HepG2 (cell line): ENCODE results near the gene MKNK1. TPM values are rescaled to one million over a fixed set of nuclear protein-coding genes. Genes with fewer than 3 reads are reported as not detected.
A peak's percentile ranks its signal among the peaks of the same experiment; 100 is the strongest.

Source experiments
- AGO1 ChIP-seq: fragments of 200-400 bp; formaldehyde crosslinking; IDR thresholded peaks from 2 replicates; pipeline ENCODE4 v1.6.1; 2017; ENCODE audit warnings: mild to moderate bottlenecking, low read depth, low read length, moderate library complexity; ENCODE audit not compliant: poor library complexity, severe bottlenecking
- ARHGAP35 ChIP-seq: sonication (generic); formaldehyde crosslinking; IDR thresholded peaks from 2 replicates; pipeline ENCODE4 v1.9.0; 2022; ENCODE audit warnings: mild to moderate bottlenecking, inconsistent platforms, moderate library complexity, missing genetic modification reagents, borderline replicate concordance
- CENPT ChIP-seq: sonication (generic); formaldehyde crosslinking; IDR thresholded peaks from 2 replicates; pipeline ENCODE4 v1.8.0; 2022; ENCODE audit warnings: low read depth, mild to moderate bottlenecking, moderate library complexity, missing genetic modification reagents
- DDIT3 ChIP-seq: sonication (generic); formaldehyde crosslinking; IDR thresholded peaks from 2 replicates; pipeline ENCODE4 v1.4.0; 2020; ENCODE audit warnings: mild to moderate bottlenecking, missing genetic modification reagents
- ELF4 ChIP-seq: sonication (generic); formaldehyde crosslinking; IDR thresholded peaks from 2 replicates; pipeline ENCODE4 v1.5.0; 2020; ENCODE audit warnings: missing genetic modification reagents, mild to moderate bottlenecking, moderate library complexity, borderline replicate concordance
- FUBP1 ChIP-seq: sonication (generic); formaldehyde crosslinking; IDR thresholded peaks from 2 replicates; pipeline ENCODE4 v1.5.1; 2020; ENCODE audit warnings: missing genetic modification reagents, mild to moderate bottlenecking, borderline replicate concordance
- HNF4G ChIP-seq, 2 experiments: sonication (generic) in 1 of 2; formaldehyde crosslinking in 1 of 2; IDR thresholded peaks; 2 replicates each; pipeline versions ENCODE4 v1.4.0 to v1.6.1; 2011 to 2020; ENCODE audit warnings: borderline replicate concordance in 2 of 2, low read depth in 2 of 2, mild to moderate bottlenecking in 2 of 2, low read length in 1 of 2, missing genetic modification reagents in 1 of 2, moderate library complexity in 1 of 2
- IRF1 ChIP-seq: sonication (generic); formaldehyde crosslinking; IDR thresholded peaks from 2 replicates; pipeline ENCODE4 v1.4.0; 2020; ENCODE audit warnings: low read depth, mild to moderate bottlenecking, missing genetic modification reagents
- KAT7 ChIP-seq: IDR thresholded peaks from 2 replicates; pipeline ENCODE4 v1.6.1; 2018; ENCODE audit warnings: borderline replicate concordance, missing compliant biosample characterization
- PREB ChIP-seq: sonication (generic); formaldehyde crosslinking; IDR thresholded peaks from 2 replicates; pipeline ENCODE4 v1.4.0; 2020; ENCODE audit warnings: missing genetic modification reagents
- SIX4 ChIP-seq: sonication (generic); formaldehyde crosslinking; IDR thresholded peaks from 2 replicates; pipeline ENCODE4 v1.4.0; 2020; ENCODE audit warnings: missing genetic modification reagents
- SRY ChIP-seq: sonication (generic); formaldehyde crosslinking; IDR thresholded peaks from 2 replicates; pipeline ENCODE4 v1.8.0; 2022; ENCODE audit warnings: mild to moderate bottlenecking, missing genetic modification reagents
- STAT5B ChIP-seq: sonication (generic); formaldehyde crosslinking; IDR thresholded peaks from 2 replicates; pipeline ENCODE4 v1.4.0; 2020; ENCODE audit warnings: missing genetic modification reagents
- TFDP2 ChIP-seq: sonication (generic); formaldehyde crosslinking; IDR thresholded peaks from 2 replicates; pipeline ENCODE4 v1.4.0; 2020; ENCODE audit warnings: missing genetic modification reagents
- ZEB1 ChIP-seq: IDR thresholded peaks from 2 replicates; pipeline ENCODE4 v1.6.1; 2012; ENCODE audit warnings: mild to moderate bottlenecking, low read depth, inconsistent platforms; ENCODE audit not compliant: insufficient replicate concordance
- ZNF563 ChIP-seq: sonication (generic); formaldehyde crosslinking; IDR thresholded peaks from 2 replicates; pipeline ENCODE4 v1.8.0; 2022; ENCODE audit warnings: mild to moderate bottlenecking, moderate library complexity, missing genetic modification reagents
- ZNF577 ChIP-seq: sonication (generic); formaldehyde crosslinking; IDR thresholded peaks from 2 replicates; pipeline ENCODE4 v1.4.0; 2020; ENCODE audit warnings: mild to moderate bottlenecking, low read depth, missing genetic modification reagents, borderline replicate concordance
- ZNF770 ChIP-seq: sonication (generic); formaldehyde crosslinking; IDR thresholded peaks from 2 replicates; pipeline ENCODE4 v1.5.0; 2020; ENCODE audit warnings: mild to moderate bottlenecking, missing genetic modification reagents
- ZNF772 ChIP-seq: sonication (generic); formaldehyde crosslinking; IDR thresholded peaks from 2 replicates; pipeline ENCODE4 v1.5.0; 2020; ENCODE audit warnings: mild to moderate bottlenecking, missing genetic modification reagents
- ZSCAN30 ChIP-seq: sonication (generic); formaldehyde crosslinking; IDR thresholded peaks from 2 replicates; pipeline ENCODE4 v1.5.0; 2020; ENCODE audit warnings: mild to moderate bottlenecking, missing genetic modification reagents
- polyA plus RNA-seq, 8 experiments: library from polyadenylated mRNA; depleted of rRNA in 3 of 8; stranded (reverse) in 7 of 8; unstranded in 1 of 8; fragments of >200 nt; fragmentation: Illumina TruSeq in 4 of 8; extraction: Trizol in 4 of 8; gene quantifications; 2 replicates each; pipeline versions ENCODE4 v1.2.1 to v1.2.3, GENCODE V29; 2011 to 2016; ENCODE audit warnings: low read depth in 4 of 8, missing spikeins in 1 of 8, mixed read lengths in 1 of 8; ENCODE audit not compliant: insufficient read depth in 1 of 8
- total RNA-seq, 5 experiments: library from RNA; depleted of rRNA; stranded (reverse); fragments of >200 nt; fragmentation: Illumina TruSeq; extraction: Trizol; gene quantifications; 2 replicates each; pipeline ENCODE4 v1.2.3, GENCODE V29; 2016; ENCODE audit warnings: low read depth in 1 of 5

The MKNK1 gene
- total and polyA plus RNA-seq, 2 of the 13 experiments (the other 11 are each of a cell fraction or from before 2014, with no cell fraction given), result 18.5 to 24.1 TPM

GRCh38 chr1:46616277-46617107 lies 12.4 kb upstream of the MKNK1 start, which contains the start of gene MOB3C (continued):
- TF ChIP-seq ZSCAN30 (CRISPR knock-in tag), result no peak
- no peak for TF ChIP-seq ZNF772 (CRISPR knock-in tag)
- TF ChIP-seq ELF4 (CRISPR knock-in tag), result no peak
- TF ChIP-seq KAT7 (CRISPR knock-in tag), result 0 out of 2 replicates have a peak, but pooled peaks have one; percentile 31
- TF ChIP-seq DDIT3, result no peak
- no peak for TF ChIP-seq FUBP1 (CRISPR knock-in tag)
- no peak; the same call in 1 of the 2 replicates for TF ChIP-seq SRY
- TF ChIP-seq STAT5B (CRISPR knock-in tag), result no peak
- TF ChIP-seq IRF1 (CRISPR knock-in tag), result no peak
- TF ChIP-seq TFDP2 (CRISPR knock-in tag), result peak; percentile 53
- TF ChIP-seq ZEB1, result no peak
- no peak for TF ChIP-seq HNF4G (IDR thresholded peaks at IDR 0.05; ENCODE audit: borderline replicate concordance, low read depth, low read length)
- no peak for TF ChIP-seq HNF4G (CRISPR knock-in tag; IDR thresholded peaks at IDR 0.05; ENCODE audit: borderline replicate concordance, low read depth)
- no peak for TF ChIP-seq CENPT
- peak; percentile 42; the same call in 1 of the 2 replicates for TF ChIP-seq ZNF563 (CRISPR knock-in tag)
- no peak for TF ChIP-seq ZNF577 (CRISPR knock-in tag)
- TF ChIP-seq PREB, result no peak
- TF ChIP-seq SIX4 (CRISPR knock-in tag), result no peak
- TF ChIP-seq AGO1, result no peak
- no peak for TF ChIP-seq ARHGAP35 (CRISPR knock-in tag)
- peak; percentile 80 for TF ChIP-seq ZNF770 (CRISPR knock-in tag)
